ENCODE data around the gene TULP1. TPM values are rescaled to one million over a fixed set of nuclear protein-coding genes. Genes with fewer than 3 reads are reported as not detected.
A peak's percentile ranks its signal among the peaks of the same experiment; 100 is the strongest.

The TULP1 gene
- total RNA-seq, 1 experiment from 2014 or later, result not detected

GRCh38 chr6:35457907-35458306 is 54.8 kb downstream of the TULP1 start:
- BruUV-seq (replicated peaks), result no TSS peak
- DNase-seq, result no peak
- no peak overlapping the region for H3K27ac Mint-ChIP-seq (ENCODE audit: unreplicated experiment)
- intact Hi-C loops (cut with micrococcal nuclease; ENCODE audit: unreplicated experiment), result no loop called here
- H3K36me3 Mint-ChIP-seq (ENCODE audit: insufficient read depth, unreplicated experiment), result peaks cover 22% of the 10 kb centered on the region
- peaks cover 23% of the 10 kb centered on the region for H3K4me1 Mint-ChIP-seq (ENCODE audit: low read depth, unreplicated experiment)
- CTCF ChIA-PET, result no interaction called here
- no peaks in the 10 kb centered on the region for H3K9me3 Mint-ChIP-seq (ENCODE audit: low read depth, unreplicated experiment)
- TF ChIP-seq, protein P1, sequence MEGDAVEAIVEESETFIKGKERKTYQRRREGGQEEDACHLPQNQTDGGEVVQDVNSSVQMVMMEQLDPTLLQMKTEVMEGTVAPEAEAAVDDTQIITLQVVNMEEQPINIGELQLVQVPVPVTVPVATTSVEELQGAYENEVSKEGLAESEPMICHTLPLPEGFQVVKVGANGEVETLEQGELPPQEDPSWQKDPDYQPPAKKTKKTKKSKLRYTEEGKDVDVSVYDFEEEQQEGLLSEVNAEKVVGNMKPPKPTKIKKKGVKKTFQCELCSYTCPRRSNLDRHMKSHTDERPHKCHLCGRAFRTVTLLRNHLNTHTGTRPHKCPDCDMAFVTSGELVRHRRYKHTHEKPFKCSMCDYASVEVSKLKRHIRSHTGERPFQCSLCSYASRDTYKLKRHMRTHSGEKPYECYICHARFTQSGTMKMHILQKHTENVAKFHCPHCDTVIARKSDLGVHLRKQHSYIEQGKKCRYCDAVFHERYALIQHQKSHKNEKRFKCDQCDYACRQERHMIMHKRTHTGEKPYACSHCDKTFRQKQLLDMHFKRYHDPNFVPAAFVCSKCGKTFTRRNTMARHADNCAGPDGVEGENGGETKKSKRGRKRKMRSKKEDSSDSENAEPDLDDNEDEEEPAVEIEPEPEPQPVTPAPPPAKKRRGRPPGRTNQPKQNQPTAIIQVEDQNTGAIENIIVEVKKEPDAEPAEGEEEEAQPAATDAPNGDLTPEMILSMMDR (IDR thresholded peaks at IDR 0.05; ENCODE audit: unreplicated experiment), result no peak
- no peak overlapping the region for H3K4me3 Mint-ChIP-seq (ENCODE audit: low read depth, unreplicated experiment)
- no peaks in the 10 kb centered on the region for H3K27me3 Mint-ChIP-seq (ENCODE audit: unreplicated experiment)

DNA sequence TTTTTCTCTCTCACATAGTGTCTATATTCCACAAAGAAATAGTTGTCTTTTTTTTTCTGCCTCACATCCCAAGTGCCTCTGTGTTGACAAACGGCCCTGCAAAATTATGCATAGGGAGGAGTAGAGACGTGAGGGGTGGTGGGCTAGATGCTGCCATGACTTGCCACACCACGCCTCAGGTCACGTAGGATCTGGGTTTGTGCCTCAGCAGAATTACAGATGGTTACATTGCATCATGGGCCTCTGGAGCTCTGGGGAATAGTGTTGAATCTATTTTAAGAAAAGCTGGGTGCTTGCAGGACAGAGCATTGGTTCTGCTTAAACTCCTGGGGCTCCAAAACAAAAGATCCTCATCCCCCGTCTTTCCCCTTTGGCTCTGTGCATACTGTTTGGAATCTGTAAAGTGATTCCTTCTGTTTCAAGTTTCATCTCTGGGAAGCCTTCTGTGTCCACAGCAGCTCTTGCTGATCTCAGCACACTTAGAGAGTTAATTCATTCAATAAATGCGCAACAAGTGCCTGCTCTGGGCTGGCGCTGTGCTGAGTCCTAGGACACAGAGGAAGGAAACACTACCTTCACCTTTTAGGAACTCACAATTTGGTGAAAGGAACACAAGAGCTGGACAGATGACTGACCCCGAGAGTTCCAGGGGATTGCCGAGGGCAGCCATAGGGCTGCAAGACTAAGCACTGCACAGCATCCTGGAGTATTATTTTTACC is 58.1 kb downstream of the TULP1 start:
- TF ChIP-seq, protein P1 (IDR thresholded peaks at IDR 0.05; ENCODE audit: unreplicated experiment), result no peak
- intact Hi-C loops (cut with micrococcal nuclease; ENCODE audit: unreplicated experiment), result loop anchor here (5.0 kb wide), 1 partner anchor 62 kb away; no protein-coding TSS in a partner anchor

DNA sequence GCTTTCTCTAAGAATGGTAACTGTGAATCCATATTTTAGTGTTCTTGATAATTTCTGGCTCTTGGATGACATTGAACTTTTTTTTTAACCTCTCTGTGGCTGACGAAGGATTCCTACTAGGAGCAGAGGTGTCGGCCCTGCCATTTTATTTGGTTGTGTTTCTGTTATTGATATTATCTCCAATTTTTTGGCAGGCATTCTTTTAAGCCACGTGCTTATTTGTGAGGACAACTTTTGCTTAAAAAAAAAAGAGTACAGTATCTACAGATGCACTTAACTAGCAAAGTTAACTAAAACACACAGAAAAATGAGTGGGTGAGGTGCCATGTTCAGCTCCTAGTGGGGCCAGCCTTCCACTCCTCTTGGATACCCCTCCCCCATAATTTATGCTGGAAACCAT is 59.5 kb downstream of the TULP1 start:
- Mint-ChIP-seq H3K36me3 (ENCODE audit: insufficient read depth, unreplicated experiment) (peaks cover 24% of the 10 kb centered on the region), H3K27ac (ENCODE audit: unreplicated experiment) (no peak overlapping the region), H3K27me3 (ENCODE audit: unreplicated experiment) (peaks cover 27% of the 10 kb centered on the region), H3K4me1 (ENCODE audit: low read depth, unreplicated experiment) (peaks cover 26% of the 10 kb centered on the region), H3K9me3 (ENCODE audit: low read depth, unreplicated experiment) (no peaks in the 10 kb centered on the region), H3K4me3 (ENCODE audit: low read depth, unreplicated experiment) (peak overlapping the region; percentile 79)
- CTCF ChIA-PET, result no interaction called here
- TF ChIP-seq, protein P1 (IDR thresholded peaks at IDR 0.05; ENCODE audit: unreplicated experiment), result no peak
- no peak for DNase-seq
- intact Hi-C loops (cut with micrococcal nuclease; ENCODE audit: unreplicated experiment), result loop anchor here (5.0 kb wide), 1 partner anchor 61 kb away; no protein-coding TSS in a partner anchor
- BruUV-seq (replicated peaks), result TSS peak; percentile 75

More for the DNA sequence above, 58.1 kb downstream of the TULP1 start:
- H3K4me1 Mint-ChIP-seq (ENCODE audit: low read depth, unreplicated experiment), result peaks cover 26% of the 10 kb centered on the region
- H3K27ac Mint-ChIP-seq (ENCODE audit: unreplicated experiment), result no peak overlapping the region
- H3K9me3 Mint-ChIP-seq (ENCODE audit: low read depth, unreplicated experiment), result no peaks in the 10 kb centered on the region
- H3K4me3 Mint-ChIP-seq (ENCODE audit: low read depth, unreplicated experiment), result peak overlapping the region; percentile 24
- peaks cover 26% of the 10 kb centered on the region for H3K27me3 Mint-ChIP-seq (ENCODE audit: unreplicated experiment)
- DNase-seq, result no peak
- no TSS peak for BruUV-seq (replicated peaks)
- CTCF ChIA-PET, result no interaction called here
- peaks cover 27% of the 10 kb centered on the region for H3K36me3 Mint-ChIP-seq (ENCODE audit: insufficient read depth, unreplicated experiment)

- Mint-ChIP-seq H3K27me3 (ENCODE audit: unreplicated experiment) (peaks cover 27% of the 10 kb centered on the region), H3K36me3 (ENCODE audit: insufficient read depth, unreplicated experiment) (peaks cover 19% of the 10 kb centered on the region), H3K9me3 (ENCODE audit: low read depth, unreplicated experiment) (no peaks in the 10 kb centered on the region), H3K27ac (ENCODE audit: unreplicated experiment) (no peak within 1 kb of the TSS), H3K4me3 (ENCODE audit: low read depth, unreplicated experiment) (peak within 1 kb of the TSS; percentile 79), H3K4me1 (ENCODE audit: low read depth, unreplicated experiment) (peaks cover 26% of the 10 kb centered on the region)
- CTCF ChIA-PET, result interaction anchor here (0.7 to 1.4 kb wide), 5 partner anchors 16 to 159 kb away, joined by 3 to 6 read pairs (median 4); partner anchors contain the start of genes PPARD and RPL10A
- no TSS peak for BruUV-seq (replicated peaks)
- intact Hi-C loops (cut with micrococcal nuclease; ENCODE audit: unreplicated experiment), result loop anchor here (5.0 kb wide), 1 partner anchor 60 kb away; no protein-coding TSS in a partner anchor
- TF ChIP-seq, protein P1 (IDR thresholded peaks at IDR 0.05; ENCODE audit: unreplicated experiment), result no peak
- peak; percentile 99 for DNase-seq
These were observed 60.3 kb downstream of the TULP1 start, which contains the start of gene FANCE for GRCh38 chr6:35452183-35453090. Gene FANCE, plus strand, starts transcription at chr6:35452338. Its CDS starts 208 bp downstream, at chr6:35452546.
